ENCODE results near the gene ADCK1. TPM values are rescaled to one million over a fixed set of nuclear protein-coding genes. Genes with fewer than 3 reads are reported as not detected.

Gene ADCK1
- 10 to 100 TPM in 1 of 2 donors, 1 to 10 TPM in 1; 9.6 to 10.1 TPM for total RNA-seq

DNA sequence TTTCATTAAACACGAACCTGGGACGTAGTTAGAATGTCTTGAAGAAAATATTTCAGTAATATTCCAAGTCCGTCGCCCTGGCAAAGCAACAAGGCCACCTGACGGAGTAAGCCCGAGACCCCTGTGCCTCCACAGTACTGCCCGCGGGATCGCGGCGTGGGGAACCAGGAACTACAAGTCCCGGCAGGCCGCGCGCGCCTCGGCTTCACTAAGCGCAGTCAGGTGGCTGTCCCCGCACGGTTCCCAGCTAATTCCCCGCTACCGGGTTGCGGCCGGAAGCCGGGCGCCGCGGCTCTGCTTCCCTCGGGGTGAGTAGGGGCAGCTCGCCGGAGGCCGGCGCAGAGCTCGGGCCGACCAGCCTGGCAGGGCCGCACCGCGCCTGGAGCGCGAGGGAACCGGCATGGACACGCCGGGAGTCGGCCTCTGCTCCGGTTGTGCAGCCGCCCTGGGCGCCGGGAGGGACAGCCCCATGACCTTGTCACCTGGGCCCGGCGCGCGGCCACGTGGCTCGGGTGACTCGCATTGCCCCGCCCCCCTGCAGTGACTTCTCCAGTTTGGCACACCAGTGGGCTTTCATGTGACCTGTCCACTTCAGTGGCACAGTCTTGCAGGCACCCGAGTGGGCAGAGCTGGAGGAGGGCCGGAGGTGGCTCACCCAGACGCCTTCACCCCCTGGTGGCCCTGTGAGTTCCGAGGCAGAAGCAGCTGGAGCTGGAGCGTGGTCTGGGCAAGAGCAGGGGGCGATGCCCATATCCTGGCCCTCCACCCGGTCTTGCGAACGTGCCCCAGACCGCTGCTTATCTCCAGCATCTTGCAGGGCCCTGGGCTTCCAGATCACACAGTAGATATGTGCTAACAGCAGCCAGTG, at the start of gene ADCK1:
Gene ADCK1, plus strand, starts transcription at position 247 of the 868 bp plus-strand sequence. CDS start 18,870 bp downstream, outside the sequence.
- Histone ChIP-seq H3K27me3 (replicated peaks; ENCODE audit: insufficient read depth) (no peaks in the 10 kb centered on the region), H3K9me3 (no peaks in the 10 kb centered on the region), H3K27ac (peak within 1 kb of the TSS; percentile 67 to 83), H3K4me3 (peak within 1 kb of the TSS; percentile 66 to 93), H3K4me1 (replicated peaks) (no peaks in the 10 kb centered on the region), H3K36me3 (no peaks in the 10 kb centered on the region)
- under 1% methylated on average over 19 of the region's 66 CpGs for WGBS
- peak; percentile 46 for TF ChIP-seq POLR2AphosphoS5 (IDR thresholded peaks at IDR 0.05)
- TF ChIP-seq CTCF (IDR thresholded peaks at IDR 0.05) = peak in 2 of 4 experiments; percentile 49 to 50
- TF ChIP-seq POLR2A (IDR thresholded peaks at IDR 0.05) = peak; percentile 17
- peak; percentile 87 for DNase-seq (ENCODE audit: low spot score)
- intact Hi-C loops (cut with DNase I) = loop anchor here (2.0 kb wide), 1 partner anchor 39 kb away; the partner anchor contains the start of gene SNW1

DNA sequence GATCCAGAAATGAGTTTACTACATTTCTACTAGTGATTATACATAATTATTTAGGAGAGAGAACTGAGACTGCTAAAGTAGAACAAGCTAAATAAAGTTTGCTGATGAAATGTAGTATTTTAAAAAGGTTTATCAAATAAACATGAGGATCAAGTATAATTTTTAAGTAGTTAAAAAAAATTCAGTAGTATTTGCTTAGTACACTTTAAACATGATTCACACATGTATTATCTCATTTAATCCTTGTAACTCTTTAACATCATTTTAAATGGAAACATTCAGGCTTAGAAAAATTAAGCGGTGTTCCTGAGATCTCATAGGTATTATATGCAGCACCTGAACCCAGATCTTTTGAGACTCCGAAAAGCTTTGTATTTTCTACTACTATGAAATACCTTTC, 47.6 kb upstream of the ADCK1 start:
- TF ChIP-seq POLR2A (IDR thresholded peaks at IDR 0.05) (no peak), CTCF (IDR thresholded peaks at IDR 0.05) (no peak), POLR2AphosphoS5 (IDR thresholded peaks at IDR 0.05) (no peak)
- peaks cover 0 to 16% of the 10 kb centered on the region in 2 donors for H3K36me3 ChIP-seq
- DNase-seq (ENCODE audit: low spot score) = no peak
- intact Hi-C loops (cut with DNase I) = no loop called here
- no peaks in the 10 kb centered on the region for H3K4me1 ChIP-seq (replicated peaks)
- no peaks in the 10 kb centered on the region for H3K9me3 ChIP-seq
- no peak overlapping the region for H3K27ac ChIP-seq
- WGBS = 94% methylated on average over 2 of the region's 2 CpGs
- H3K27me3 ChIP-seq (replicated peaks; ENCODE audit: insufficient read depth) = no peaks in the 10 kb centered on the region
- H3K4me3 ChIP-seq = no peak overlapping the region

GRCh38 chr14:77752799-77753516, 47.0 kb upstream of the ADCK1 start:
- WGBS = 53% methylated on average over 3 of the region's 3 CpGs
- H3K27me3 ChIP-seq (replicated peaks; ENCODE audit: insufficient read depth) = no peaks in the 10 kb centered on the region

More at GRCh38 chr14:77752799-77753516, 47.0 kb upstream of the ADCK1 start:
- intact Hi-C loops (cut with DNase I) = no loop called here
- Histone ChIP-seq H3K4me3 (no peak overlapping the region), H3K4me1 (replicated peaks) (no peaks in the 10 kb centered on the region), H3K27ac (no peak overlapping the region), H3K36me3 (peaks cover 0 to 16% of the 10 kb centered on the region in 2 donors), H3K9me3 (no peaks in the 10 kb centered on the region)
- no peak for DNase-seq (ENCODE audit: low spot score)
- no peak for TF ChIP-seq CTCF (IDR thresholded peaks at IDR 0.05)
- TF ChIP-seq POLR2A (IDR thresholded peaks at IDR 0.05) = no peak
- no peak for TF ChIP-seq POLR2AphosphoS5 (IDR thresholded peaks at IDR 0.05)
